HCT116 (cell line): Measurements from ENCODE around the gene MTREX. TPM values are rescaled to one million over a fixed set of nuclear protein-coding genes. Genes with fewer than 3 reads are reported as not detected.

Source experiments
- ATAC-seq: fragments of 200-7000 bp; cut with Tn5 transposase; 2 replicates; pipeline ENCODE4 v1.9.1; 2020; ENCODE audit warnings: mild to moderate bottlenecking, moderate library complexity
- BruUV-seq: library from RNA; stranded (reverse); fragments of 400-500 nt; replicated peaks from 2 replicates; lab custom pipeline; 2021; lab: Mats Ljungman, UMichigan
- CTCF ChIA-PET: fragments of 300-600 bp; sonication (Branson Sonifier 250); formaldehyde crosslinking; loops from one replicate; lab custom pipeline; 2021; ENCODE audit warnings: antibody characterized with exemption; lab: Charles Lee
- POLR2A ChIA-PET: fragments of 300-600, 350-600 bp; sonication (Branson Sonifier 250); formaldehyde crosslinking; loops from one replicate; lab custom pipeline; 2021; ENCODE audit warnings: antibody characterized with exemption; lab: Charles Lee
- RAD21 ChIA-PET, 2 experiments: fragments of 300-600 bp; sonication (Branson Sonifier 250); formaldehyde crosslinking; loops; one replicate each; lab custom pipeline; 2023; ENCODE audit warnings: low total read pairs in 2 of 2; ENCODE audit not compliant: uncharacterized antibody in 2 of 2, unreplicated experiment in 2 of 2, low non-redundant PET in 1 of 2; lab: Charles Lee
- DNase-seq: peaks from one replicate; pipeline ENCODE4 v3.0.0-alpha.2; 2010; ENCODE audit warnings: low read depth, low spot score
- H2AFZ ChIP-seq: fragments of 200-600 bp; shearing (Covaris generic), sonication (generic); 2 replicates; pipeline ENCODE4 v1.6.1; 2017; ENCODE audit warnings: low read depth, mixed run types, mixed read lengths, antibody characterized with exemption, low read length; ENCODE audit not compliant: poor library complexity, severe bottlenecking
- H3K27ac ChIP-seq: 2 replicates; pipeline ENCODE4 v1.5.1; 2012; ENCODE audit warnings: low read depth, low read length
- H3K27me3 ChIP-seq: fragments of 200-600 bp; sonication (generic); 2 replicates; pipeline ENCODE4 v1.6.1; 2016; ENCODE audit warnings: mixed run types, low read length, mixed read lengths; ENCODE audit not compliant: insufficient read depth
- H3K36me3 ChIP-seq, 2 experiments: fragments of 200-500 bp in 1 of 2; fragments of 200-600 bp in 1 of 2; sonication (Bioruptor generic) in 1 of 2; sonication (generic) in 1 of 2; 2 replicates each; pipeline versions ENCODE4 v1.5.1 to v1.6.1; 2014 to 2016; ENCODE audit warnings: low read length in 2 of 2, inconsistent platforms in 1 of 2, mixed read lengths in 1 of 2, mixed run types in 1 of 2; ENCODE audit not compliant: insufficient read depth in 2 of 2, control insufficient read depth in 1 of 2
- H3K4me1 ChIP-seq, 2 experiments: fragments of 200-600 bp in 1 of 2; sonication (generic) in 1 of 2; 2 replicates each; pipeline versions ENCODE4 v1.5.1 to v1.6.1; 2012 to 2017; ENCODE audit warnings: low read length in 2 of 2, inconsistent platforms in 1 of 2, mild to moderate bottlenecking in 1 of 2, mixed read lengths in 1 of 2, mixed run types in 1 of 2, moderate library complexity in 1 of 2; ENCODE audit not compliant: insufficient read depth in 2 of 2, control insufficient read depth in 1 of 2
- H3K4me2 ChIP-seq: fragments of 200-600 bp; sonication (generic); 2 replicates; pipeline ENCODE4 v1.6.1; 2017; ENCODE audit warnings: mixed run types, low read length, mixed read lengths
- H3K4me3 ChIP-seq, 2 experiments: fragments of 200-600 bp in 1 of 2; sonication (generic) in 1 of 2; replicated peaks in 1 of 2; 2 replicates each; pipeline ENCODE4 v1.5.1; 2011 to 2016; ENCODE audit warnings: low read length in 2 of 2, control low read depth in 1 of 2, low read depth in 1 of 2, mild to moderate bottlenecking in 1 of 2, mixed read lengths in 1 of 2, mixed run types in 1 of 2
- H3K79me2 ChIP-seq: fragments of 200-600 bp; sonication (generic); 2 replicates; pipeline ENCODE4 v1.6.1; 2017; ENCODE audit warnings: mild to moderate bottlenecking, mixed run types, low read length, moderate library complexity, mixed read lengths; ENCODE audit not compliant: insufficient read depth
- H3K9ac ChIP-seq: fragments of 200-600 bp; sonication (generic); 2 replicates; pipeline ENCODE4 v1.6.1; 2016; ENCODE audit warnings: low read length, mixed read lengths
- H3K9me2 ChIP-seq: fragments of 200-600 bp; sonication (generic), shearing (Covaris generic); 2 replicates; pipeline ENCODE4 v1.6.1; 2017; ENCODE audit warnings: mixed run types, mild to moderate bottlenecking, moderate library complexity; ENCODE audit not compliant: insufficient read depth
- H3K9me3 ChIP-seq, 2 experiments: fragments of 200-500 bp in 1 of 2; fragments of 200-600 bp in 1 of 2; sonication (Bioruptor generic) in 1 of 2; sonication (generic) in 1 of 2; 2 replicates each; pipeline ENCODE4 v1.6.1; 2014 to 2017; ENCODE audit warnings: low read length in 2 of 2, mixed read lengths in 2 of 2, inconsistent platforms in 1 of 2, low read depth in 1 of 2, mild to moderate bottlenecking in 1 of 2, mixed run types in 1 of 2, moderate library complexity in 1 of 2; ENCODE audit not compliant: control insufficient read depth in 1 of 2, insufficient read depth in 1 of 2
- H4K20me1 ChIP-seq: fragments of 200-600 bp; sonication (generic), shearing (Covaris generic); 2 replicates; pipeline ENCODE4 v1.6.1; 2017; ENCODE audit warnings: mixed run types, mild to moderate bottlenecking, moderate library complexity; ENCODE audit not compliant: insufficient read depth
- ATF3 ChIP-seq: IDR thresholded peaks from 2 replicates; pipeline ENCODE4 v1.6.1; 2012
- CBX3 ChIP-seq: IDR thresholded peaks from 2 replicates; pipeline ENCODE4 v1.6.1; 2012; ENCODE audit warnings: low read depth
- CEBPB ChIP-seq: IDR thresholded peaks from 2 replicates; pipeline ENCODE4 v1.6.1; 2012; ENCODE audit warnings: low read depth
- CTCF ChIP-seq, 3 experiments: fragments of 200-600 bp in 1 of 3; sonication (generic) in 1 of 3; IDR thresholded peaks in 2 of 3; conservative IDR thresholded peaks in 1 of 3; 2 replicates each; pipeline ENCODE4 v1.5.1; 2012 to 2017; ENCODE audit warnings: low read depth in 2 of 3, low read length in 2 of 3, antibody characterized with exemption in 1 of 3, borderline replicate concordance in 1 of 3, control low read depth in 1 of 3, mild to moderate bottlenecking in 1 of 3, mixed read lengths in 1 of 3, mixed run types in 1 of 3, moderate library complexity in 1 of 3; ENCODE audit not compliant: insufficient read depth in 1 of 3
- EGR1 ChIP-seq: IDR thresholded peaks from 2 replicates; pipeline ENCODE4 v1.6.1; 2012; ENCODE audit warnings: low read depth
- ELF1 ChIP-seq: IDR thresholded peaks from 2 replicates; pipeline ENCODE4 v1.6.1; 2012; ENCODE audit warnings: low read depth, borderline replicate concordance
- EZH2phosphoT487 ChIP-seq: fragments of 200-600 bp; IDR thresholded peaks from 2 replicates; pipeline ENCODE4 v1.6.1; 2018; ENCODE audit warnings: antibody characterized with exemption, borderline replicate concordance
- FOSL1 ChIP-seq: IDR thresholded peaks from 2 replicates; pipeline ENCODE4 v1.6.1; 2012; ENCODE audit warnings: low read depth
- POLR2A ChIP-seq: IDR thresholded peaks from 2 replicates; pipeline ENCODE4 v1.7.0; 2011; ENCODE audit warnings: borderline replicate concordance; ENCODE audit not compliant: insufficient read depth, insufficient read length; ENCODE audit errors: extremely low read depth
- POLR2AphosphoS5 ChIP-seq: IDR thresholded peaks from 2 replicates; pipeline ENCODE4 v1.6.1; 2011; ENCODE audit warnings: mild to moderate bottlenecking, low read depth, low read length, moderate library complexity
- REST ChIP-seq: IDR thresholded peaks from 2 replicates; pipeline ENCODE4 v1.6.1; 2012; ENCODE audit warnings: low read depth
- SIN3A ChIP-seq: IDR thresholded peaks from 2 replicates; pipeline ENCODE4 v1.6.1; 2012; ENCODE audit warnings: low read depth
- SP1 ChIP-seq: IDR thresholded peaks from 2 replicates; pipeline ENCODE4 v1.6.1; 2012; ENCODE audit warnings: low read depth
- SRF ChIP-seq: IDR thresholded peaks from 2 replicates; pipeline ENCODE4 v1.6.1; 2012; ENCODE audit warnings: low read depth
- ZFX ChIP-seq: fragments of 450-650 bp; IDR thresholded peaks from 2 replicates; pipeline ENCODE4 v1.6.1; 2017
- intact Hi-C: fragments of 100-400 bp; cut with micrococcal nuclease; formaldehyde crosslinking; loops from 2 replicates; pipeline ENCODE4 v1.10.0; 2022
- total RNA-seq: library from RNA; stranded (reverse); gene quantifications from one replicate; pipeline ENCODE4 v1.2.1, GENCODE V29; 2021; ENCODE audit not compliant: unreplicated experiment
- TF ChIP-seq, protein P1 (sequence below): IDR thresholded peaks from 2 replicates; pipeline ENCODE4 v1.6.1; 2011; ENCODE audit warnings: mild to moderate bottlenecking, low read length, moderate library complexity; ENCODE audit not compliant: insufficient replicate concordance; ENCODE audit errors: extremely low read depth

MTREX gene
- total RNA-seq, 1 experiment from 2014 or later: 101 TPM

GRCh38 chr5:55451976-55452375, 144.2 kb downstream of the MTREX start:
- DNase-seq (no peak), ATAC-seq (no peak)
- ChIA-PET RAD21 (no interaction called here), CTCF (no interaction called here), POLR2A (no interaction called here)
- BruUV-seq: no TSS peak
- Histone ChIP-seq H3K4me3 (no peak overlapping the region), H3K9ac (no peak overlapping the region), H3K36me3 (no peaks in the 10 kb centered on the region), H3K27me3 (no peaks in the 10 kb centered on the region), H2AFZ (no peak overlapping the region), H3K79me2 (no peaks in the 10 kb centered on the region), H4K20me1 (no peaks in the 10 kb centered on the region), H3K4me2 (no peak overlapping the region), H3K9me3 (no peaks in the 10 kb centered on the region), H3K4me1 (peaks cover 3 to 11% of the 10 kb centered on the region in 2 experiments; a peak in 2 of 4 replicates), H3K9me2 (no peaks in the 10 kb centered on the region; the same call in 1 of the 2 replicates), H3K27ac (no peak overlapping the region)
- intact Hi-C loops: no loop called here
- TF ChIP-seq REST: no peak
- no peak for TF ChIP-seq SIN3A
- TF ChIP-seq CTCF (IDR thresholded peaks at IDR 0.05 in 2 of 3, conservative IDR thresholded peaks at IDR 0.05 in 1 of 3; ENCODE audit: borderline replicate concordance in 1 of 3, insufficient read depth in 1 of 3, low read depth in 2 of 3, low read length in 2 of 3): no peak
- TF ChIP-seq EGR1: no peak
- TF ChIP-seq ATF3: no peak
- no peak for TF ChIP-seq ELF1
- no peak for TF ChIP-seq POLR2AphosphoS5
- no peak for TF ChIP-seq SRF
- TF ChIP-seq EZH2phosphoT487: no peak
- TF ChIP-seq SP1: no peak
- no peak for TF ChIP-seq FOSL1
- TF ChIP-seq CEBPB: no peak
- no peak for TF ChIP-seq CBX3
- no peak for TF ChIP-seq POLR2A
- TF ChIP-seq ZFX: no peak
- TF ChIP-seq, protein P1, sequence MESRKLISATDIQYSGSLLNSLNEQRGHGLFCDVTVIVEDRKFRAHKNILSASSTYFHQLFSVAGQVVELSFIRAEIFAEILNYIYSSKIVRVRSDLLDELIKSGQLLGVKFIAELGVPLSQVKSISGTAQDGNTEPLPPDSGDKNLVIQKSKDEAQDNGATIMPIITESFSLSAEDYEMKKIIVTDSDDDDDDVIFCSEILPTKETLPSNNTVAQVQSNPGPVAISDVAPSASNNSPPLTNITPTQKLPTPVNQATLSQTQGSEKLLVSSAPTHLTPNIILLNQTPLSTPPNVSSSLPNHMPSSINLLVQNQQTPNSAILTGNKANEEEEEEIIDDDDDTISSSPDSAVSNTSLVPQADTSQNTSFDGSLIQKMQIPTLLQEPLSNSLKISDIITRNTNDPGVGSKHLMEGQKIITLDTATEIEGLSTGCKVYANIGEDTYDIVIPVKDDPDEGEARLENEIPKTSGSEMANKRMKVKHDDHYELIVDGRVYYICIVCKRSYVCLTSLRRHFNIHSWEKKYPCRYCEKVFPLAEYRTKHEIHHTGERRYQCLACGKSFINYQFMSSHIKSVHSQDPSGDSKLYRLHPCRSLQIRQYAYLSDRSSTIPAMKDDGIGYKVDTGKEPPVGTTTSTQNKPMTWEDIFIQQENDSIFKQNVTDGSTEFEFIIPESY: no peak
